Measurements from ENCODE around the gene TSHZ2.

TSHZ2 gene

DNA sequence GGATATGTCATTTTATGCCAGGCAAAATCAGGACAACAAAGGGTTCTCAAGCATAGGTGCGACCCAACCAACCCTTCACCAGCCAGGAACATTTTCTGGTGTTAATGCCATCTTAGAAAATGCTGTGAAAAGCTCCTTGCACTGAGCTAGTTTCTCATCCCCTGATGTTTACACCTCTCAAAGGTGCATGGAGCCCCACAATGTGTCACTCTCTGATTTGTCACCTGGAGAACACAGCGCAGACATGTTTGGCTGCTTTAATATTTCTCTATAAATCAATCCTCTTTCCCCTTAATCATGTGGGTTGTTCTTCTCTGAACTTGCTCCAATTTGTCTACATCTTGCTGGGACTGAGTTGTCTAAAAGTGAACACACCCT lies 244.3 kb downstream of the TSHZ2 start:
- no peak for DNase-seq

DNA sequence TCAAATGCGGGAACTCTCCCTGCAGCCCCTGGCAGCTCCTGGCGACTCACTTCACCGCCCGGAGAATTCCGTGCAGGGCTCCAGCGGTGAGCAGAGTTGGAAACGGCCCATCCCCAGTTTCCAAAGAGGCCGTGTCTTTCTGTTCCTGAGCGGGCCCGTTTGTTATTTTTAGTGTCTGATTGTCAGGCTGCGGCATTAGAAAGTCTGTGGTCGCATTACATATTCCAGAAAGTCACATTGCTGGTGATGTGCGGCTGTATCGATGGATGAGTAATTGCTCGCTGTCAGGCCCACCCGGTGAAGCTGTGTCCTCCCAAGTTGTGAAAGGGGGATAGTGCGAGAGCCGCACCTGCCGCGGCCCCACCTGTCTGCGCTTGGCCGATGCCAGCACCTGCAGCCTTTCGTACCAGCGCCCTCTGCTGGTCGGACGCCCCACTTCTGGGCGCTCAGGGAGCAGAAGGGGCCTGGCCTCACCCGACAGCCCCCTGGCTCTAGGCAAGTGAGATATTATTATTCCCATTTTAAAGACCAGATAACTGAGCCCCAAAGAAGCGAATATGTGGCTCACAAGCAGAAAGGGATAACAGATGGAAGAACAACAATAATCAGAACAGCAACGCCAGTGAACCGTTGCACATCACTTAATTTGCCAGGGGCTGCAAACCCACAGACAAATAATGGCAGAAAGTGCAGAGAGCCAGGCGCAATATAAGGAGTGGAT lies 244.9 kb downstream of the TSHZ2 start:
- peak; percentile 18 for DNase-seq

GRCh38 chr20:53220482-53221307 lies 248.5 kb downstream of the TSHZ2 start:
- no peak for DNase-seq

GRCh38 chr20:53221731-53222130 lies 249.6 kb downstream of the TSHZ2 start:
- no peak for DNase-seq

DNA sequence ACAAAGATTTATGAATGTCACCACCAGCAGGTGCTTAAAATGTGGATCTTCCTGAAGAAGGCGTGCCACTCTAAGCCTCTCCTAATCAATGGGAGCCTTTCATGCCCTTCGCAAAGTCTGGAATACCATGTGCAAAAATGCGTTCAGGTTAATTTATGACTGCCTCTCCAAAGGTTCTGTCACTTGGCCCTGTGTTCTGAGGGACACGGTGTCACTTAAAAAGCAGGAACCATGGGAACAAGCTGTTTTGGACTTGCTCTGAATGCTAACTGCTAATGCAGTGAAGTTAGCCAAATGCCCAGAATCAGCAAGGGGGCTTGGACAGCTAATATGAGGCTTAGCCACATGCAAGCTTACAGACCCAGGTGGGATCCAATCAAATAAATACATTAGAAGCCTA lies 250.3 kb downstream of the TSHZ2 start:
- no peak for DNase-seq

DNA sequence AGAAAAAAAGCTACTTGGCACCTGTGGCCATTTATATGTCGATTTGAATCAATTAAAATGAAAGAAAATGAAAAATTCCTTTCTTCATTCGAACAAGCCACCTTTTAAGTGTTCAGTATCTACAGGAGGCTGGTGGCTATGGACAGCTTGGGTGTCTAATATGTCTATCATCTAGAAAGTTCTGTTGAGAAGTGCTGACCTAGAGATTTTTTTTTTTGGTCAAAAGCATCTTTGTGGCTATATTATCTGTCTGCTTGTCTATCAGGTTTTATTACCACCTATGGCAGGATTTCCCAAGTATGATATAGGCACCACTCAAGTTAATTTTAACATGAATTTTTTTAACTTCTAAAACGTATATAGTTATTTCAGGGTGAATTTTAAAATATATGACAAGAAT lies 250.8 kb downstream of the TSHZ2 start:
- no peak for DNase-seq

- DNase-seq: no peak
Measured at GRCh38 chr20:53223626-53224172, 251.5 kb downstream of the TSHZ2 start.

- no peak for DNase-seq
Measured at GRCh38 chr20:53224851-53225250, 252.7 kb downstream of the TSHZ2 start.

DNA sequence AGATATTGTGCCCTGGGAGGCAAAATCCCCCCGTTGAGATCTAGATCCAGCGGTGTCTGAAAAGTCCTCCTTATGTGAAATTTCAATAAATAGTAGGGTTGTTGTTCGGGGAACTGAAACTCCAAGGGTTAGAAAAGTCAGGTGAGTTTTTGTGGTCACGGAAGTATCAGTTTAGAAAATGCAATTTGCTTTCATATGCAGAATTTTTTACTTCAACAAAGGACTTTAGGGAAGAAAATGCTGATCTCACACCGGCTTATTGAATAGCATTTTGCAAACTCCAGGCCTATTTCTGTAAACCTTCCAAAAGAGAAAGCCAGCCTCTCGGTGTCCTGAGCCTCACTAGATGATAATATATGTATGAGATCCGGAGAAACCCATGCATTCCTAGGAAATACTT lies 254.7 kb downstream of the TSHZ2 start:
- no peak for DNase-seq

GRCh38 chr20:53227523-53227922 lies 255.4 kb downstream of the TSHZ2 start:
- no peak for DNase-seq

DNA sequence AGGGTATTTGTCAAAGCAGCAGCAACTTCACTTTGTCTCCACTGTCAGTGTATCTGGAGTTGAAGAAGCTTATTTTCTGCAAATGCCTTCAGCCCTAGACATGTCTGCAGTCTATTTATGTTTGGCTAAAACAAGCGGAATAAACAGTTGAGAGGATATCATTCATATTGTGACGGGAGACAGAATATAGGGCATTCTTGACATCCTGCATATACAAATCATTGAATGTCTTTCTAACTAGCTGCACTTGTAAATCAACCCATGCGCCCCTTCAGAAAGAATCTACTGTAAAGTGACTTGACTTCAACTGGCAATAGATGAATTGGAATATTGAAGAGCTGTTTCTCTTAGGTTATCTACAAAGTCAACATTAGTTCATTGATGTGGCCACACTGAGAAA lies 258.9 kb downstream of the TSHZ2 start:
- no peak for DNase-seq

DNA sequence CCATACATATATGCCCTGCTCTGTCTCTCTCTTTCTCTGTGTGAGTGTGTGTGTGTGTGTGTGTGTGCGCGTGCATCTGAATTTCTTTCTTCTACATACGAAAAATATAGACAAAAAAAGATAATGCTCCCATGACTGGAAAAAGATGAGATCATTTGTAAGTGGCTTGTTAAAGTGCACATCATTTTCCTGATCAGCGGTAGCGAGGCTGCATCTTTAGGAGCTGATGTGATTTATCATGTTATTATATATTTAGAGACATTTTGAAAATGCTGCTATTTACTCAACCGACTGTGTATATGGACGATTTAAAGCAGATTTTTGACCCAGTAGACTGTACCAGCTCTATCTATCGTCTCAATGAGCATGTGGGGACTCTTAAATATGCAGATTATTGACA lies 265.3 kb downstream of the TSHZ2 start:
- no peak for DNase-seq

- no peak for DNase-seq
Measured at GRCh38 chr20:53238121-53238660, 266.0 kb downstream of the TSHZ2 start.

DNA sequence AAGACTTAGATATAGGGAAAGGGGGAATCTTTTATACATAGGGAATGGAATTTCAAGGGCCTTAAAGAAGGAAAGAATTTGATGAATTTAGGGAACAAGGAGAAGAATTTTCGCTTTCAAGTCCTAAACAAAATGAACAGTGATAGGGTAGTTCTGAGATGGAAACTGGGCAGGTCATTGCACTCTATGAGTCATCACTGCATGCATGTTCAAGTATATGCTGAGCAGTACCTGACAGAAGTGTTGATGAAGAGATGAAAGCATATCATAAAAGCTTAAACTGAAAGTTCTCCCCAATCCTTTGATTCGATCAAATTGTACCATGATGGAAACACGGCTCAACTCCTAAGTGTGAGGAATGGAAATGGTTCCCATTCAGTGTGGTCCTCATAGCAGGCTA lies 271.0 kb downstream of the TSHZ2 start:
- DNase-seq: no peak

- no peak for DNase-seq
Measured at GRCh38 chr20:53244711-53245110, 272.6 kb downstream of the TSHZ2 start.

GRCh38 chr20:53245574-53245973 lies 273.4 kb downstream of the TSHZ2 start:
- no peak for DNase-seq

DNA sequence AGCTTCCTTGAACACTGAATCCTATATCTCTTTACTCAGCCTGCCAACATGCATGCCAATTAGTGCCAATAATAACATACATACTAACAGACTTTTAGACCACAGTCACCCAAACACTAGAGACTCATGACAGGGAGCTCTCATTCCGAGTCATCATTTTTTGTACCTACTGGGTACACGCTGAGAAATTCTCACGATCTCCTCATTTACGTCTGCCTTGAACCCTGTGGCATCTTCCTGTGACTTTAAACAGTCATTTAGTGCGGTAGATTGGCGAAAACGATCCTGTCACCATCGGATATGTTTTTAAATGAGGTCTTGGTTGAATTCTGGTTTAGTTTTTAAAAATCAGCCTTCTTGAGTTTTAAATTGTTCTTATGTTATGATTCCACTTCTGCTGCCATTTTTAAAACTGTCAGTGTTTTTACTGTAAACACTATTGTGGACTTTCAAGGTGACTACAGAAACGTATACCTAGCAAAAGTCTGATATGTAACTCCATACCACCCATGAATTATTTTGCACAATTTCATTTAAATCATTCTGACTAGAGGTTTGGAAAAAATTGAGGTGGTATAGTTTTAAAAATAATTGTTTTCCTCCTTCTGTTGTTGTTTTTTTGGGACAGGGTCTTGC lies 275.4 kb downstream of the TSHZ2 start:
- no peak for DNase-seq

DNA sequence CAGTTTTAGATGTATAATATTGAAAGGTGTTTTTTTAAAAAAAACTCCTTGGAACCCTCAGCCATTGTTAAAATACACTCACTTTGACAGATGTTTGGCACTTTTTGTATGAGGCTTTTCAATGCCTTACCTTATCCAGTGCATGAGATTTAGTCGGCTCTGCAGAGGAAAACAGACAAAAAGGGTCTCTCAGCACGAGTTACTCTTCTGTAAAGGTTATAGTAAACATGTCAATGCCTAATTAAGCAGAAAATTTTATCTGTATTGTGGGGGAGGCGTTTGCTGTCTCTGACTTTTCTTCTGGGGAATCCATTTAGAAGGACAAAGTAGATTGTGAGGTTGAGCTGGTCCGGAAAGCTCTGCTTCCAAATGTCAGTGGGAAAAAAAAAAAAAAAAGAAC lies 278.3 kb downstream of the TSHZ2 start:
- DNase-seq: no peak

DNA sequence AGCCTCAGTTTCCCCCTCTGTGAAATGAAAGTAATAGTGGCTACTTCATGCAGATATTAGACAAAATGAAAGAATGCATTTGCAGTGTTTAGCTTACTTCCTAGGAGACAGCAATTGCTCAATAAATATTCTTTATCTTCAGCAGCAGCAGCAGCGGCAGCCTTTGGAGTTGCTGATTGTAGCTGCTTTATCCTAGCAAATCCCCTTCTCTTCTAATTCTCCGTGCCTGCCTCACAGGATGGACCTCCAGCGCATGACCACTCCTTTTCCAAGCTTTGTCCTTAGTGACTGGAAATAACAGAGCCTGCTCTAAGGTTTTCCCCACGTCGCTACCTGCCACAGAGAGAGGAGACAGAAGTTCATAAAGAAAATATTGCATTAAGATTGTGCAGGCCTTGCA lies 279.8 kb downstream of the TSHZ2 start:
- DNase-seq: no peak

DNA sequence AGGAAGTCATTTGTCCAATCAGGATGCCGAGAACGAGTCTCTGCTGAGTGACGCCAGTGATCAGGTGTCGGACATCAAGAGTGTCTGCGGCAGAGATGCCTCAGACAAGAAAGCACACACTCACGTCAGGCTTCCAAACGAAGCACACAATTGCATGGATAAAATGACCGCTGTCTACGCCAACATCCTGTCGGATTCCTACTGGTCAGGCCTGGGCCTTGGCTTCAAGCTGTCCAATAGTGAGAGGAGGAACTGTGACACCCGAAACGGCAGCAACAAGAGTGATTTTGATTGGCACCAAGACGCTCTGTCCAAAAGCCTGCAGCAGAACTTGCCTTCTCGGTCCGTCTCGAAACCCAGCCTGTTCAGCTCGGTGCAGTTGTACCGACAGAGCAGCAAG lies 281.5 kb downstream of the TSHZ2 start:
- DNase-seq: no peak

DNA sequence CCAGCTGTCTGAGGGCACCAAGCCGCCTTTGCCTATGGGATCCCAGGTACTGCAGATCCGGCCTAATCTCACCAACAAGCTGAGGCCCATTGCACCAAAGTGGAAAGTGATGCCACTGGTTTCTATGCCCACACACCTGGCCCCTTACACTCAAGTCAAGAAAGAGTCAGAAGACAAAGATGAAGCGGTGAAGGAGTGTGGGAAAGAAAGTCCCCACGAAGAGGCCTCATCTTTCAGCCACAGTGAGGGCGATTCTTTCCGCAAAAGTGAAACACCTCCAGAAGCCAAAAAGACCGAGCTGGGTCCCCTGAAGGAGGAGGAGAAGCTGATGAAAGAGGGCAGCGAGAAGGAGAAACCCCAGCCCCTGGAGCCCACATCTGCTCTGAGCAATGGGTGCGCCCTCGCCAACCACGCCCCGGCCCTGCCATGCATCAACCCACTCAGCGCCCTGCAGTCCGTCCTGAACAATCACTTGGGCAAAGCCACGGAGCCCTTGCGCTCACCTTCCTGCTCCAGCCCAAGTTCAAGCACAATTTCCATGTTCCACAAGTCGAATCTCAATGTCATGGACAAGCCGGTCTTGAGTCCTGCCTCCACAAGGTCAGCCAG lies 283.0 kb downstream of the TSHZ2 start:
- no peak for DNase-seq

DNA sequence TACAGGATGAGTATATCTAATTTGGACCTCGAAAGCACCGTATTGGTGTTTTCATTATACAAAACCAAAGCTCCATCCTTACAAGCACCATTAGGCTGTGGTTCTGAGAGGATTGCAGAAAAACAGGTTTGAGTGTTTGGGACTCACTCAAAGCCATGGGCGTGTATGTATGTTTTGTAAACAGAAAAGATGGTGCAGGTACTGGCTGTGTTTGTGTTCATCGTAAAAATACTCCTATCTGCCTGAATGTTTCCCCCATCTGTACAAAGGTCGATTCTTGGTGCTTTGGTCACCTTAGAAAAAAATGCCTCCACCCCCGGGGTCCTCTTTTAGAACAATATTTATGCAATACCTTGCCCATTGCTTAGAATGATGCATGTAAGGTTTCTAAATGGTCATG lies 286.6 kb downstream of the TSHZ2 start:
- DNase-seq: no peak

- no peak for DNase-seq
Measured at GRCh38 chr20:53260168-53260567, 288.0 kb downstream of the TSHZ2 start.
